ENCODE data around the gene POLD4. TPM values are rescaled to one million over a fixed set of nuclear protein-coding genes. Genes with fewer than 3 reads are reported as not detected.

POLD4 gene
- total and polyA plus RNA-seq, 5 donors = 53.8 to 124 (median 67.1) TPM

Other genes starting within 250 kb of the POLD4 start
- gene KDM2A, start 234.3 kb downstream of the POLD4 start, total RNA-seq = 10 to 100 TPM; 42.5 to 49.8 (median 46.5) TPM
- gene KDM2A, start 234.3 kb downstream of the POLD4 start, polyA plus RNA-seq = 27.1 TPM
- gene GRK2, start 87.1 kb downstream of the POLD4 start, total RNA-seq = 10 to 100 TPM; 50.4 to 56.5 (median 52.5) TPM
- 56.6 TPM for gene GRK2, start 87.1 kb downstream of the POLD4 start, polyA plus RNA-seq
- gene ANKRD13D, start 64.2 kb downstream of the POLD4 start, total RNA-seq = 10 to 100 TPM; 20.0 to 25.3 (median 22.8) TPM
- 18.0 TPM for gene ANKRD13D, start 64.2 kb downstream of the POLD4 start, polyA plus RNA-seq
- gene SSH3, start 50.0 kb downstream of the POLD4 start, total RNA-seq = 10 to 100 TPM; 23.9 to 25.9 (median 25.1) TPM
- gene SSH3, start 50.0 kb downstream of the POLD4 start, polyA plus RNA-seq = 14.9 TPM
- gene CLCF1, start 20.1 kb upstream of the POLD4 start, total RNA-seq = 1 to 10 TPM; 2.9 to 6.1 (median 3.0) TPM
- 3.7 TPM for gene CLCF1, start 20.1 kb upstream of the POLD4 start, polyA plus RNA-seq
- gene RAD9A, start 38.4 kb upstream of the POLD4 start, total RNA-seq = 10 to 100 TPM in 1 of 4 donors, 1 to 10 TPM in 3; 7.9 to 11.7 (median 9.4) TPM
- gene RAD9A, start 38.4 kb upstream of the POLD4 start, polyA plus RNA-seq = 7.3 TPM
- 10 to 100 TPM; 73.1 to 93.4 (median 79.1) TPM for gene PPP1CA, start 48.3 kb upstream of the POLD4 start, total RNA-seq
- 79.4 TPM for gene PPP1CA, start 48.3 kb upstream of the POLD4 start, polyA plus RNA-seq
- 1 to 10 TPM in 3 of 4 donors, under 1 TPM in 1; 0.67 to 2.7 (median 1.8) TPM for gene TBC1D10C, start 50.5 kb upstream of the POLD4 start, total RNA-seq
- gene TBC1D10C, start 50.5 kb upstream of the POLD4 start, polyA plus RNA-seq = 0.86 TPM
- 10 to 100 TPM in 2 of 4 donors, 1 to 10 TPM in 2; 5.1 to 23.6 (median 9.3) TPM for gene CARNS1, start 62.1 kb upstream of the POLD4 start, total RNA-seq
- 5.2 TPM for gene CARNS1, start 62.1 kb upstream of the POLD4 start, polyA plus RNA-seq
- 10 to 100 TPM; 29.0 to 31.3 (median 29.5) TPM for gene RPS6KB2, start 74.9 kb upstream of the POLD4 start, total RNA-seq
- 39.6 TPM for gene RPS6KB2, start 74.9 kb upstream of the POLD4 start, polyA plus RNA-seq
- 1 to 10 TPM; 1.2 to 3.4 (median 1.9) TPM for gene PTPRCAP, start 84.1 kb upstream of the POLD4 start, total RNA-seq
- 1.6 TPM for gene PTPRCAP, start 84.1 kb upstream of the POLD4 start, polyA plus RNA-seq
- gene CORO1B, start 89.9 kb upstream of the POLD4 start, total RNA-seq = 10 to 100 TPM; 23.5 to 38.2 (median 29.6) TPM
- gene CORO1B, start 89.9 kb upstream of the POLD4 start, polyA plus RNA-seq = 20.8 TPM
- gene GPR152, start 99.2 kb upstream of the POLD4 start, total RNA-seq = not detected
- not detected for gene GPR152, start 99.2 kb upstream of the POLD4 start, polyA plus RNA-seq
- 1 to 10 TPM; 1.1 to 1.8 (median 1.5) TPM for gene CABP4, start 101.8 kb upstream of the POLD4 start, total RNA-seq
- 0.81 TPM for gene CABP4, start 101.8 kb upstream of the POLD4 start, polyA plus RNA-seq
- gene TMEM134, start 115.7 kb upstream of the POLD4 start, total RNA-seq = 10 to 100 TPM; 61.7 to 78.2 (median 65.4) TPM
- 82.3 TPM for gene TMEM134, start 115.7 kb upstream of the POLD4 start, polyA plus RNA-seq
- 10 to 100 TPM; 50.8 to 64.5 (median 64.2) TPM for gene AIP, start 129.5 kb upstream of the POLD4 start, total RNA-seq
- gene AIP, start 129.5 kb upstream of the POLD4 start, polyA plus RNA-seq = 74.2 TPM
- gene PITPNM1, start 151.8 kb upstream of the POLD4 start, total RNA-seq = 10 to 100 TPM; 19.4 to 26.3 (median 24.1) TPM
- 13.7 TPM for gene PITPNM1, start 151.8 kb upstream of the POLD4 start, polyA plus RNA-seq
- gene CDK2AP2, start 154.6 kb upstream of the POLD4 start, total RNA-seq = 10 to 100 TPM; 31.5 to 52.7 (median 49.9) TPM
- 65.2 TPM for gene CDK2AP2, start 154.6 kb upstream of the POLD4 start, polyA plus RNA-seq
- not detected for gene CABP2, start 169.9 kb upstream of the POLD4 start, total RNA-seq
- not detected for gene CABP2, start 169.9 kb upstream of the POLD4 start, polyA plus RNA-seq
- 100 to 1,000 TPM; 323 to 411 (median 377) TPM for gene GSTP1, start 230.3 kb upstream of the POLD4 start, total RNA-seq
- 501 TPM for gene GSTP1, start 230.3 kb upstream of the POLD4 start, polyA plus RNA-seq